OCI-LY3 (cell line): Measurements from ENCODE around the gene MON1B.
"Not testable (repeated sequence)": the region's sequence is repeated elsewhere in the genome, so short reads cannot be mapped to it uniquely, and the experiment has no call there.

Experiments used
- H2AFZ ChIP-seq: fragments of 200-600, 300-600 bp; shearing (Covaris generic); 2 replicates; pipeline ENCODE4 v1.6.0; 2014; ENCODE audit warnings: antibody characterized with exemption, low read depth, low read length
- H3K27ac ChIP-seq: fragments of 200-600, 300-600 bp; sonication (generic); 2 replicates; pipeline ENCODE4 v1.5.1; 2014; ENCODE audit warnings: mild to moderate bottlenecking, low read length, moderate library complexity, mixed read lengths
- H3K27me3 ChIP-seq: fragments of 200-600, 300-600 bp; sonication (generic); 2 replicates; pipeline ENCODE4 v1.6.1; 2014; ENCODE audit warnings: low read depth, low read length, mixed read lengths
- H3K36me3 ChIP-seq: fragments of 200-600, 300-600 bp; sonication (generic); replicated peaks from 2 replicates; pipeline ENCODE3; 2014; ENCODE audit warnings: low read depth, low read length, mixed read lengths
- H3K4me1 ChIP-seq: fragments of 300-600, 200-600 bp; sonication (generic); 2 replicates; pipeline ENCODE4 v1.6.1; 2014; ENCODE audit warnings: low read length, mixed read lengths
- H3K4me2 ChIP-seq: fragments of 200-600, 300-600 bp; sonication (generic); 2 replicates; pipeline ENCODE4 v1.6.1; 2014; ENCODE audit warnings: low read length, mixed read lengths
- H3K4me3 ChIP-seq: fragments of 300-600, 200-600 bp; sonication (generic); 2 replicates; pipeline ENCODE4 v1.5.1; 2014; ENCODE audit warnings: antibody characterized with exemption, mild to moderate bottlenecking, low read length, moderate library complexity
- H3K79me2 ChIP-seq: fragments of 300-600, 200-600 bp; shearing (Covaris generic); 2 replicates; pipeline ENCODE4 v1.6.1; 2014; ENCODE audit warnings: mild to moderate bottlenecking, low read length, mixed read lengths
- H3K9ac ChIP-seq: fragments of 300-600, 200-600 bp; shearing (Covaris generic); 2 replicates; pipeline ENCODE4 v1.6.0; 2014; ENCODE audit warnings: mild to moderate bottlenecking, low read length, moderate library complexity
- H3K9me3 ChIP-seq: fragments of 200-600, 300-600 bp; shearing (Covaris generic); 2 replicates; pipeline ENCODE4 v1.6.1; 2014; ENCODE audit warnings: low read length, mixed read lengths; ENCODE audit not compliant: insufficient read depth
- H4K20me1 ChIP-seq: fragments of 200-600, 300-600 bp; sonication (generic); 2 replicates; pipeline ENCODE4 v1.6.1; 2016; ENCODE audit warnings: low read length, mixed read lengths; ENCODE audit not compliant: insufficient read depth
- CTCF ChIP-seq: fragments of 200-600, 300-600 bp; sonication (generic); IDR thresholded peaks from 2 replicates; pipeline ENCODE4 v1.5.1; 2014; ENCODE audit warnings: antibody characterized with exemption, low read length, low read depth
- EZH2phosphoT487 ChIP-seq: fragments of 200-600 bp; shearing (Covaris generic); IDR thresholded peaks from 2 replicates; pipeline ENCODE4 v1.6.1; 2018; ENCODE audit warnings: antibody characterized with exemption, mixed run types, low read depth

Gene MON1B

GRCh38 chr16:77158293-77158692, 32.7 kb upstream of the MON1B start:
- Histone ChIP-seq H2AFZ (no peak overlapping the region), H3K4me2 (no peak overlapping the region), H3K9ac (no peak overlapping the region), H3K9me3 (no peaks in the 10 kb centered on the region), H3K36me3 (no peaks in the 10 kb centered on the region), H3K27me3 (peaks cover 6% of the 10 kb centered on the region), H3K79me2 (no peaks in the 10 kb centered on the region), H3K4me3 (no peak overlapping the region), H4K20me1 (no peaks in the 10 kb centered on the region), H3K4me1 (no peaks in the 10 kb centered on the region), H3K27ac (no peak overlapping the region)
- TF ChIP-seq EZH2phosphoT487 (no peak), CTCF (no peak)

- Histone ChIP-seq H3K79me2 (no peaks in the 10 kb centered on the region), H2AFZ (no peak overlapping the region), H3K27ac (no peak overlapping the region), H3K27me3 (peaks cover 30% of the 10 kb centered on the region), H3K4me2 (no peak overlapping the region), H3K4me3 (no peak overlapping the region), H4K20me1 (0 out of 2 replicates have a peak, but pooled peaks cover 2% of the 10 kb centered on the region), H3K4me1 (no peaks in the 10 kb centered on the region), H3K9me3 (no peaks in the 10 kb centered on the region), H3K9ac (no peak overlapping the region), H3K36me3 (no peaks in the 10 kb centered on the region)
- TF ChIP-seq EZH2phosphoT487 (no peak), CTCF (no peak)
Measured at GRCh38 chr16:77165006-77165405, 26.0 kb upstream of the MON1B start.

GRCh38 chr16:77165536-77166236, 25.3 kb upstream of the MON1B start:
- not testable (repeated sequence) for H3K9ac ChIP-seq, H3K4me3 ChIP-seq, H3K79me2 ChIP-seq, H3K27ac ChIP-seq, H3K36me3 ChIP-seq, H4K20me1 ChIP-seq, H3K9me3 ChIP-seq, H2AFZ ChIP-seq, H3K4me2 ChIP-seq, H3K4me1 ChIP-seq
- peaks cover 34% of the 10 kb centered on the region for H3K27me3 ChIP-seq

GRCh38 chr16:77166726-77167125, 24.3 kb upstream of the MON1B start:
- Histone ChIP-seq H3K4me1 (no peaks in the 10 kb centered on the region), H3K9me3 (no peaks in the 10 kb centered on the region), H3K79me2 (no peaks in the 10 kb centered on the region), H4K20me1 (0 out of 2 replicates have a peak, but pooled peaks cover 2% of the 10 kb centered on the region), H3K9ac (no peak overlapping the region), H3K4me3 (no peak overlapping the region), H3K36me3 (no peaks in the 10 kb centered on the region), H3K27ac (no peak overlapping the region), H3K27me3 (peaks cover 36% of the 10 kb centered on the region), H2AFZ (no peak overlapping the region), H3K4me2 (no peak overlapping the region)
- no peak for TF ChIP-seq EZH2phosphoT487
- TF ChIP-seq CTCF, result no peak
